HepG2 (cell line): ENCODE data around the gene MPZL3. TPM values are rescaled to one million over a fixed set of nuclear protein-coding genes. Genes with fewer than 3 reads are reported as not detected.
A peak's percentile ranks its signal among the peaks of the same experiment; 100 is the strongest.

Source experiments
- ATF1 ChIP-seq: IDR thresholded peaks from 2 replicates; pipeline ENCODE4 v1.6.1; 2016; ENCODE audit warnings: mild to moderate bottlenecking, control low read depth
- ATF5 ChIP-seq: sonication (generic); formaldehyde crosslinking; IDR thresholded peaks from 2 replicates; pipeline ENCODE4 v1.4.0; 2020; ENCODE audit warnings: mild to moderate bottlenecking, low read depth, missing genetic modification reagents
- ATF7 ChIP-seq, 2 experiments: fragments of 450-650 bp in 1 of 2; sonication (generic) in 1 of 2; formaldehyde crosslinking in 1 of 2; IDR thresholded peaks; 2 replicates each; pipeline versions ENCODE4 v1.4.0 to v1.6.1; 2016 to 2020; ENCODE audit warnings: antibody characterized with exemption in 1 of 2, mild to moderate bottlenecking in 1 of 2, missing genetic modification reagents in 1 of 2
- BATF2 ChIP-seq: sonication (generic); formaldehyde crosslinking; IDR thresholded peaks from 2 replicates; pipeline ENCODE4 v1.8.0; 2022; ENCODE audit warnings: mild to moderate bottlenecking, missing genetic modification reagents, moderate library complexity
- BCL6 ChIP-seq: IDR thresholded peaks from 2 replicates; pipeline ENCODE4 v1.6.1; 2016; ENCODE audit warnings: missing genetic modification reagents, missing compliant biosample characterization
- CEBPG ChIP-seq: IDR thresholded peaks from 2 replicates; pipeline ENCODE4 v1.6.1; 2016
- ESRRA ChIP-seq: sonication (generic); formaldehyde crosslinking; IDR thresholded peaks from 2 replicates; pipeline ENCODE4 v1.5.1; 2020; ENCODE audit warnings: mild to moderate bottlenecking, low read depth, missing genetic modification reagents
- FIP1L1 ChIP-seq: fragments of 200-400 bp; formaldehyde crosslinking; IDR thresholded peaks from 2 replicates; pipeline ENCODE4 v1.6.1; 2018; ENCODE audit warnings: low read depth, mild to moderate bottlenecking, low read length, moderate library complexity, borderline replicate concordance; ENCODE audit not compliant: insufficient read depth
- FUBP1 ChIP-seq: sonication (generic); formaldehyde crosslinking; IDR thresholded peaks from 2 replicates; pipeline ENCODE4 v1.5.1; 2020; ENCODE audit warnings: missing genetic modification reagents, mild to moderate bottlenecking, borderline replicate concordance
- GABPB1 ChIP-seq: IDR thresholded peaks from 2 replicates; pipeline ENCODE4 v1.6.1; 2016; ENCODE audit warnings: mild to moderate bottlenecking, missing genetic modification reagents, moderate library complexity, missing compliant biosample characterization
- MAF1 ChIP-seq: sonication (generic); formaldehyde crosslinking; IDR thresholded peaks from 2 replicates; pipeline ENCODE4 v1.5.0; 2020; ENCODE audit warnings: missing genetic modification reagents, borderline replicate concordance
- NPAS2 ChIP-seq: sonication (generic); formaldehyde crosslinking; IDR thresholded peaks from 2 replicates; pipeline ENCODE4 v1.8.0; 2022; ENCODE audit warnings: mild to moderate bottlenecking, missing genetic modification reagents, borderline replicate concordance
- ONECUT2 ChIP-seq: sonication (generic); formaldehyde crosslinking; IDR thresholded peaks from 2 replicates; pipeline ENCODE4 v1.4.0; 2020; ENCODE audit warnings: missing genetic modification reagents
- RBAK ChIP-seq: sonication (generic); formaldehyde crosslinking; IDR thresholded peaks from 2 replicates; pipeline ENCODE4 v1.5.1; 2020; ENCODE audit warnings: mild to moderate bottlenecking, missing genetic modification reagents
- RXRA ChIP-seq: sonication (generic); formaldehyde crosslinking; IDR thresholded peaks from 2 replicates; pipeline ENCODE4 v1.5.1; 2020; ENCODE audit warnings: missing genetic modification reagents
- SIN3B ChIP-seq: fragments of 150-350 bp; IDR thresholded peaks from 2 replicates; pipeline ENCODE4 v1.6.1; 2014; ENCODE audit warnings: low read length
- U2AF2 ChIP-seq: fragments of 200-400 bp; formaldehyde crosslinking; IDR thresholded peaks from 2 replicates; pipeline ENCODE4 v1.6.1; 2017; ENCODE audit warnings: low read depth, mild to moderate bottlenecking, low read length
- ZBTB20 ChIP-seq: sonication (generic); formaldehyde crosslinking; IDR thresholded peaks from 2 replicates; pipeline ENCODE4 v1.8.1; 2023; ENCODE audit warnings: missing genetic modification reagents, low read depth, mild to moderate bottlenecking, borderline replicate concordance
- ZBTB46 ChIP-seq: sonication (generic); formaldehyde crosslinking; IDR thresholded peaks from 2 replicates; pipeline ENCODE4 v1.4.0; 2020; ENCODE audit warnings: mild to moderate bottlenecking, missing genetic modification reagents, borderline replicate concordance
- ZFP41 ChIP-seq: sonication (generic); formaldehyde crosslinking; IDR thresholded peaks from 2 replicates; pipeline ENCODE4 v1.4.0; 2020; ENCODE audit warnings: mild to moderate bottlenecking, missing genetic modification reagents, borderline replicate concordance
- ZGPAT ChIP-seq: IDR thresholded peaks from 2 replicates; pipeline ENCODE4 v1.6.1; 2016; ENCODE audit warnings: mild to moderate bottlenecking
- ZNF121 ChIP-seq: sonication (generic); formaldehyde crosslinking; IDR thresholded peaks from 2 replicates; pipeline ENCODE4 v1.5.0; 2020; ENCODE audit warnings: mild to moderate bottlenecking, missing genetic modification reagents
- ZNF30 ChIP-seq: sonication (generic); formaldehyde crosslinking; IDR thresholded peaks from 2 replicates; pipeline ENCODE4 v1.5.0; 2020; ENCODE audit warnings: mild to moderate bottlenecking, missing genetic modification reagents
- ZNF619 ChIP-seq: sonication (generic); formaldehyde crosslinking; IDR thresholded peaks from 2 replicates; pipeline ENCODE4 v1.4.0; 2020; ENCODE audit warnings: mild to moderate bottlenecking, missing genetic modification reagents
- ZSCAN30 ChIP-seq: sonication (generic); formaldehyde crosslinking; IDR thresholded peaks from 2 replicates; pipeline ENCODE4 v1.5.0; 2020; ENCODE audit warnings: mild to moderate bottlenecking, missing genetic modification reagents
- polyA plus RNA-seq, 8 experiments: library from polyadenylated mRNA; depleted of rRNA in 3 of 8; stranded (reverse) in 7 of 8; unstranded in 1 of 8; fragments of >200 nt; fragmentation: Illumina TruSeq in 4 of 8; extraction: Trizol in 4 of 8; gene quantifications; 2 replicates each; pipeline versions ENCODE4 v1.2.1 to v1.2.3, GENCODE V29; 2011 to 2016; ENCODE audit warnings: low read depth in 4 of 8, missing spikeins in 1 of 8, mixed read lengths in 1 of 8; ENCODE audit not compliant: insufficient read depth in 1 of 8
- total RNA-seq, 5 experiments: library from RNA; depleted of rRNA; stranded (reverse); fragments of >200 nt; fragmentation: Illumina TruSeq; extraction: Trizol; gene quantifications; 2 replicates each; pipeline ENCODE4 v1.2.3, GENCODE V29; 2016; ENCODE audit warnings: low read depth in 1 of 5

MPZL3 gene
- total and polyA plus RNA-seq, 2 of the 13 experiments (the other 11 are each of a cell fraction or from before 2014, with no cell fraction given), result 5.3 to 9.3 TPM

GRCh38 chr11:118212131-118212725 lies 39.9 kb downstream of the MPZL3 start (continued):
- no peak for TF ChIP-seq U2AF2
- no peak for TF ChIP-seq FUBP1 (CRISPR knock-in tag)
- no peak for TF ChIP-seq BATF2 (CRISPR knock-in tag)
- TF ChIP-seq ZFP41 (CRISPR knock-in tag), result no peak
- no peak for TF ChIP-seq ZNF619
- no peak for TF ChIP-seq ZSCAN30
- no peak for TF ChIP-seq ZNF121 (CRISPR knock-in tag)
- peak; percentile 63 for TF ChIP-seq ATF7 (IDR thresholded peaks at IDR 0.05)
- peak; percentile 94 for TF ChIP-seq ATF7 (CRISPR knock-in tag; IDR thresholded peaks at IDR 0.05)
- TF ChIP-seq RBAK, result peak; percentile 72; the same call in 1 of the 2 replicates
- TF ChIP-seq BCL6 (CRISPR knock-in tag), result peak; percentile 84
- TF ChIP-seq NPAS2 (CRISPR knock-in tag), result no peak
- TF ChIP-seq SIN3B, result no peak
- TF ChIP-seq ZBTB46 (CRISPR knock-in tag), result no peak
- no peak for TF ChIP-seq MAF1 (CRISPR knock-in tag)
- peak; percentile 97 for TF ChIP-seq ZGPAT (CRISPR knock-in tag)
- TF ChIP-seq RXRA (CRISPR knock-in tag), result peak; percentile 92; the same call in 1 of the 2 replicates
- peak; percentile 38; the same call in 1 of the 2 replicates for TF ChIP-seq ATF5 (CRISPR knock-in tag)
- TF ChIP-seq ONECUT2 (CRISPR knock-in tag), result peak; percentile 85
- peak; percentile 96 for TF ChIP-seq ZBTB20 (CRISPR knock-in tag)
- no peak for TF ChIP-seq FIP1L1
- peak; percentile 98 for TF ChIP-seq CEBPG
- peak; percentile 67 for TF ChIP-seq ATF1 (CRISPR knock-in tag)
- peak; percentile 54; the same call in 1 of the 2 replicates for TF ChIP-seq GABPB1 (CRISPR knock-in tag)
- peak; percentile 64; the same call in 1 of the 2 replicates for TF ChIP-seq ESRRA (CRISPR knock-in tag)
- TF ChIP-seq ZNF30, result no peak
